Vagina (tissue), 2 donors: Measurements from ENCODE around the gene OVOL2.

Experiments used
- POLR2A ChIP-seq, 2 donors: fragments of 450-650 bp; IDR thresholded peaks; one replicate each; pipeline ENCODE4 v1.6.1; 2017; ENCODE audit warnings: antibody characterized with exemption in 2 of 2, mild to moderate bottlenecking in 2 of 2, moderate library complexity in 2 of 2
- POLR2AphosphoS5 ChIP-seq, 2 donors: sonication (generic); formaldehyde crosslinking; IDR thresholded peaks; one replicate each; pipeline ENCODE4 v1.9.0; 2017; ENCODE audit warnings: antibody characterized with exemption in 2 of 2, mild to moderate bottlenecking in 2 of 2, low read depth in 1 of 2; ENCODE audit not compliant: insufficient read depth in 1 of 2
- TF ChIP-seq, protein P1 (sequence below), 3 experiments: fragments of 450-650 bp in 2 of 3; fragments of 200-600 bp in 1 of 3; sonication (generic) in 1 of 3; IDR thresholded peaks; one replicate each; pipeline ENCODE4 v1.5.1; 2017 to 2019; ENCODE audit warnings: antibody characterized with exemption in 3 of 3, mild to moderate bottlenecking in 2 of 3, moderate library complexity in 2 of 3

GRCh38 chr20:18018100-18018499 is 39.6 kb downstream of the OVOL2 start:
- TF ChIP-seq, protein P1, sequence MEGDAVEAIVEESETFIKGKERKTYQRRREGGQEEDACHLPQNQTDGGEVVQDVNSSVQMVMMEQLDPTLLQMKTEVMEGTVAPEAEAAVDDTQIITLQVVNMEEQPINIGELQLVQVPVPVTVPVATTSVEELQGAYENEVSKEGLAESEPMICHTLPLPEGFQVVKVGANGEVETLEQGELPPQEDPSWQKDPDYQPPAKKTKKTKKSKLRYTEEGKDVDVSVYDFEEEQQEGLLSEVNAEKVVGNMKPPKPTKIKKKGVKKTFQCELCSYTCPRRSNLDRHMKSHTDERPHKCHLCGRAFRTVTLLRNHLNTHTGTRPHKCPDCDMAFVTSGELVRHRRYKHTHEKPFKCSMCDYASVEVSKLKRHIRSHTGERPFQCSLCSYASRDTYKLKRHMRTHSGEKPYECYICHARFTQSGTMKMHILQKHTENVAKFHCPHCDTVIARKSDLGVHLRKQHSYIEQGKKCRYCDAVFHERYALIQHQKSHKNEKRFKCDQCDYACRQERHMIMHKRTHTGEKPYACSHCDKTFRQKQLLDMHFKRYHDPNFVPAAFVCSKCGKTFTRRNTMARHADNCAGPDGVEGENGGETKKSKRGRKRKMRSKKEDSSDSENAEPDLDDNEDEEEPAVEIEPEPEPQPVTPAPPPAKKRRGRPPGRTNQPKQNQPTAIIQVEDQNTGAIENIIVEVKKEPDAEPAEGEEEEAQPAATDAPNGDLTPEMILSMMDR (IDR thresholded peaks at IDR 0.05): no peak
- TF ChIP-seq POLR2AphosphoS5 (IDR thresholded peaks at IDR 0.05; ENCODE audit: insufficient read depth in 1 of 2, low read depth in 1 of 2) (no peak), POLR2A (IDR thresholded peaks at IDR 0.05) (no peak)
